OCI-LY7 (cell line): ENCODE data around the gene GPD1L.

Experiments
- CTCF ChIP-seq: fragments of 200-600 bp; sonication (generic); conservative IDR thresholded peaks from 2 replicates; pipeline ENCODE4 v1.5.1; 2014; ENCODE audit warnings: mild to moderate bottlenecking, antibody characterized with exemption, low read length, moderate library complexity, mixed read lengths
- EZH2phosphoT487 ChIP-seq: fragments of 200-600 bp; sonication (generic); IDR thresholded peaks from 2 replicates; pipeline ENCODE4 v1.6.1; 2018; ENCODE audit warnings: low read depth, borderline replicate concordance, mild to moderate bottlenecking, mixed run types, antibody characterized with exemption, low read length, moderate library complexity, mixed read lengths

- no peak for TF ChIP-seq CTCF
- TF ChIP-seq EZH2phosphoT487: no peak
Measured at GRCh38 chr3:32093204-32093603, 13.2 kb upstream of the GPD1L start.
